ENCODE measurements around the gene COMMD10.

Gene COMMD10

GRCh38 chr5:116292321-116292720 is 207.5 kb downstream of the COMMD10 start:
- no peak for DNase-seq (ENCODE audit: low spot score)

- no peak for DNase-seq (ENCODE audit: low spot score)
Measured at GRCh38 chr5:116296335-116297072, 211.7 kb downstream of the COMMD10 start.

- no peak for DNase-seq (ENCODE audit: low spot score)
Measured at GRCh38 chr5:116297296-116297814, 212.5 kb downstream of the COMMD10 start.

- no peak for DNase-seq (ENCODE audit: low spot score)
Measured at GRCh38 chr5:116299746-116300640, 215.2 kb downstream of the COMMD10 start.

GRCh38 chr5:116301110-116301509 is 216.3 kb downstream of the COMMD10 start:
- no peak for DNase-seq (ENCODE audit: low spot score)

GRCh38 chr5:116303340-116303739 is 218.5 kb downstream of the COMMD10 start:
- DNase-seq (ENCODE audit: low spot score): no peak

- DNase-seq (ENCODE audit: low spot score): no peak
Measured at GRCh38 chr5:116303810-116304209, 219.0 kb downstream of the COMMD10 start.

GRCh38 chr5:116305899-116306298 is 221.1 kb downstream of the COMMD10 start:
- DNase-seq (ENCODE audit: low spot score): no peak

GRCh38 chr5:116306846-116307245 is 222.0 kb downstream of the COMMD10 start:
- DNase-seq (ENCODE audit: low spot score): no peak

GRCh38 chr5:116308391-116308790 is 223.6 kb downstream of the COMMD10 start:
- DNase-seq (ENCODE audit: low spot score): no peak

GRCh38 chr5:116313366-116313765 is 228.5 kb downstream of the COMMD10 start:
- DNase-seq (ENCODE audit: low spot score): no peak

GRCh38 chr5:116315531-116315930 is 230.7 kb downstream of the COMMD10 start:
- DNase-seq (ENCODE audit: low spot score): no peak

GRCh38 chr5:116318091-116318854 is 233.4 kb downstream of the COMMD10 start:
- no peak for DNase-seq (ENCODE audit: low spot score)

- DNase-seq (ENCODE audit: low spot score): no peak
Measured at GRCh38 chr5:116320486-116320885, 235.7 kb downstream of the COMMD10 start.

- DNase-seq (ENCODE audit: low spot score): no peak
Measured at GRCh38 chr5:116329503-116329902, 244.7 kb downstream of the COMMD10 start.

GRCh38 chr5:116340799-116341198 is 256.0 kb downstream of the COMMD10 start:
- DNase-seq (ENCODE audit: low spot score): no peak
